Fibroblast of the aortic adventitia (primary cell): ENCODE data around the gene ENTPD6. TPM values are rescaled to one million over a fixed set of nuclear protein-coding genes. Genes with fewer than 3 reads are reported as not detected.

Experiments
- DNase-seq: peaks from one replicate; pipeline ENCODE4 v3.0.0-alpha.2; 2010; ENCODE audit warnings: low read depth
- H3K4me3 ChIP-seq: 2 replicates; pipeline ENCODE4 v1.5.1; 2011; ENCODE audit warnings: low read depth, mild to moderate bottlenecking, control low read depth, low read length, moderate library complexity
- total RNA-seq: library from RNA; depleted of rRNA; stranded (reverse); fragments of >200 nt; gene quantifications from 2 replicates; pipeline ENCODE4 v1.2.3, GENCODE V29; 2012; ENCODE audit warnings: low replicate concordance
- TF ChIP-seq, protein P1 (sequence below): IDR thresholded peaks from 2 replicates; pipeline ENCODE4 v1.5.1; 2011; ENCODE audit warnings: mild to moderate bottlenecking, low read length, control low read depth, inconsistent platforms; ENCODE audit not compliant: insufficient read depth

ENTPD6 gene
- 17.7 and 40.5 TPM in 2 replicates for total RNA-seq

- DNase-seq = peak; percentile 82
- peak within 1 kb of the TSS; percentile 85 for H3K4me3 ChIP-seq
- TF ChIP-seq, protein P1, sequence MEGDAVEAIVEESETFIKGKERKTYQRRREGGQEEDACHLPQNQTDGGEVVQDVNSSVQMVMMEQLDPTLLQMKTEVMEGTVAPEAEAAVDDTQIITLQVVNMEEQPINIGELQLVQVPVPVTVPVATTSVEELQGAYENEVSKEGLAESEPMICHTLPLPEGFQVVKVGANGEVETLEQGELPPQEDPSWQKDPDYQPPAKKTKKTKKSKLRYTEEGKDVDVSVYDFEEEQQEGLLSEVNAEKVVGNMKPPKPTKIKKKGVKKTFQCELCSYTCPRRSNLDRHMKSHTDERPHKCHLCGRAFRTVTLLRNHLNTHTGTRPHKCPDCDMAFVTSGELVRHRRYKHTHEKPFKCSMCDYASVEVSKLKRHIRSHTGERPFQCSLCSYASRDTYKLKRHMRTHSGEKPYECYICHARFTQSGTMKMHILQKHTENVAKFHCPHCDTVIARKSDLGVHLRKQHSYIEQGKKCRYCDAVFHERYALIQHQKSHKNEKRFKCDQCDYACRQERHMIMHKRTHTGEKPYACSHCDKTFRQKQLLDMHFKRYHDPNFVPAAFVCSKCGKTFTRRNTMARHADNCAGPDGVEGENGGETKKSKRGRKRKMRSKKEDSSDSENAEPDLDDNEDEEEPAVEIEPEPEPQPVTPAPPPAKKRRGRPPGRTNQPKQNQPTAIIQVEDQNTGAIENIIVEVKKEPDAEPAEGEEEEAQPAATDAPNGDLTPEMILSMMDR = peak; percentile 30
These were observed at the start of gene ENTPD6 for GRCh38 chr20:25195014-25195961. TSS of gene ENTPD6 (plus strand) at chr20:25195712. CDS start at chr20:25206537, 10,825 bp downstream.

DNA sequence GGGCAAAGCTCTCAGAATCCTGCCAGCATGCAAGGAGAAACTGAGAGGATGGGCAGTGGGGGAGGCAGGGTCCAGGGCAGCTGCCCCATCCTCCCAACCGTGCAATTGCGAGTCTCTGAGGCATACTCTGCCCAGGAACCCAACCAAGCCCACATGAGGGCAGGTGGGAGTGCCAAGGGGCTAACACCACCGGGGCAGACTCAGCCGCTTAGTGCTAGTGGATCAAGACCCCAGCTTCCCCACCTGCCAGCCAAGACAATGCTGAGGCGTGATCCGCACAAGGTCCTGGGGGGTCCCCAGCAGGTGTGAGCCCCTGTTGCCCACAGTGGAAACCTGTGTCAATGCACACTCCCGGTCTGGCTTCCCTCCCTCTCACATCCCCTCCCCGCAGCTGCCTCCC lies 48.5 kb upstream of the ENTPD6 start:
- TF ChIP-seq, protein P1 = no peak
- DNase-seq = no peak
- H3K4me3 ChIP-seq = no peak overlapping the region

- TF ChIP-seq, protein P1 = no peak
- H3K4me3 ChIP-seq = no peak overlapping the region
- no peak for DNase-seq
These were observed 47.8 kb upstream of the ENTPD6 start for GRCh38 chr20:25147716-25148115.

- peak overlapping the region; percentile 43 for H3K4me3 ChIP-seq
- peak; percentile 60 for DNase-seq
- TF ChIP-seq, protein P1 = no peak
These were observed 47.1 kb upstream of the ENTPD6 start for GRCh38 chr20:25148181-25148981.

- TF ChIP-seq, protein P1 = no peak
- DNase-seq = no peak
- no peak overlapping the region for H3K4me3 ChIP-seq
These were observed 46.3 kb upstream of the ENTPD6 start for GRCh38 chr20:25148982-25149846.

DNA sequence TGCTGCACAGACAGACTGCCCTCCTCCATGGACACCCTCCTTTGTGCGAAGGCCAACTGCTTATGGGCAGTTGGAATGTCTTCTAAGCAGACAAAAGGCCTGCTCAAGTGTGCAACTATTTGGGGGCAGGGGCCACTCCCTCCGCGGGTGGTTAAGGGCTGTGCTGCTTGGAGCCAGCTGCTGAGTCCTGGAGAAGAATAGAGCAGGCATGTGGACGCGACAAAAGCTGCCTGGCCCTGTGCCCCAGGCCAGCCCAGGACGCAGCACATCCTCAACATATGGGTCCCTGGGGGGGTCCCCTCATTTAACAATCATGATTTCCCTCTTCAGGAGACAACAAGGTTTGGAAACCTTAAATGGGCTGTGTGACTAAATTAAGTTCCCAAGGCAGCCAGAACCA lies 45.5 kb upstream of the ENTPD6 start:
- no peak for DNase-seq
- no peak overlapping the region for H3K4me3 ChIP-seq
- TF ChIP-seq, protein P1 = no peak
